ENCODE data around the gene CARD11.
"Not testable (repeated sequence)": the region's sequence is repeated elsewhere in the genome, so short reads cannot be mapped to it uniquely, and the experiment has no call there.

The CARD11 gene

DNA sequence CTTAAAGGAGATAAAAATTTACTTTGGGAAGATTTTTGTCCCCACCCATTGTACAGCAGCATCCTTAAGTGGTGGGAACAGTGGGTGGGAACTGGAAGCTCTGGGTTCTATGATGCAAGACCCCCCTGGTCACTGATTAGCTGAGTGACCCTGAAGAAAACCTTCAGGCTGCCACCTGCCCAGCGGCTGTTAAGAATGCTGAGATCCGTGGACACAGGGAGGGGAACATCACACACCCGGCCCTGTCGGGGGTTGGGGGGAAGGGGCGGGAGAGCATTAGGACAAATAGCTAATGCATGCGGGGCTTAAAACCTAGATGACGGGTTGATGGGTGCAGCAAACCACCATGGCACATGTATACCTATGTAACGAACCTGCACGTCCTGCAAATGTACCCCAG lies 14.5 kb downstream of the CARD11 start:
- TF ChIP-seq, protein P1, sequence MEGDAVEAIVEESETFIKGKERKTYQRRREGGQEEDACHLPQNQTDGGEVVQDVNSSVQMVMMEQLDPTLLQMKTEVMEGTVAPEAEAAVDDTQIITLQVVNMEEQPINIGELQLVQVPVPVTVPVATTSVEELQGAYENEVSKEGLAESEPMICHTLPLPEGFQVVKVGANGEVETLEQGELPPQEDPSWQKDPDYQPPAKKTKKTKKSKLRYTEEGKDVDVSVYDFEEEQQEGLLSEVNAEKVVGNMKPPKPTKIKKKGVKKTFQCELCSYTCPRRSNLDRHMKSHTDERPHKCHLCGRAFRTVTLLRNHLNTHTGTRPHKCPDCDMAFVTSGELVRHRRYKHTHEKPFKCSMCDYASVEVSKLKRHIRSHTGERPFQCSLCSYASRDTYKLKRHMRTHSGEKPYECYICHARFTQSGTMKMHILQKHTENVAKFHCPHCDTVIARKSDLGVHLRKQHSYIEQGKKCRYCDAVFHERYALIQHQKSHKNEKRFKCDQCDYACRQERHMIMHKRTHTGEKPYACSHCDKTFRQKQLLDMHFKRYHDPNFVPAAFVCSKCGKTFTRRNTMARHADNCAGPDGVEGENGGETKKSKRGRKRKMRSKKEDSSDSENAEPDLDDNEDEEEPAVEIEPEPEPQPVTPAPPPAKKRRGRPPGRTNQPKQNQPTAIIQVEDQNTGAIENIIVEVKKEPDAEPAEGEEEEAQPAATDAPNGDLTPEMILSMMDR (conservative IDR thresholded peaks at IDR 0.05): no peak
- TF ChIP-seq ZFX (IDR thresholded peaks at IDR 0.05): no peak
- H3K27ac ChIP-seq: no peak overlapping the region

DNA sequence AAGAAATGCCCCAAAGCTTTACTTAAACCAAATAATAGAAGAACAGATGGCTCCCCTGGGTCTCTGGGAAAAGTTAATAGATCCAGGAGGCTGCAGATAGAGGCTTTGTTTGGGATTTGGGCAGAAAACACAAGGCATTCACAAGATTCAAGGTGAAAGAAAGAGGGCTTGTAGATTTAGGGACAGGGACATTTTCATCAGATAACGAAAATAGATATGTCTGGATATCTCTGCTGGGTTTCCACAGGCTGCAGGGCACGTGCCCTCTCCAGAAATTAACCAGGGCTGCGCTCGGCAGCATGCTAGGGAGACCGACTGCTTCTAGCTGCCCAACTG lies 14.9 kb downstream of the CARD11 start:
- TF ChIP-seq, protein P1 (conservative IDR thresholded peaks at IDR 0.05): no peak
- no peak for TF ChIP-seq ZFX (IDR thresholded peaks at IDR 0.05)
- no peak overlapping the region for H3K27ac ChIP-seq

DNA sequence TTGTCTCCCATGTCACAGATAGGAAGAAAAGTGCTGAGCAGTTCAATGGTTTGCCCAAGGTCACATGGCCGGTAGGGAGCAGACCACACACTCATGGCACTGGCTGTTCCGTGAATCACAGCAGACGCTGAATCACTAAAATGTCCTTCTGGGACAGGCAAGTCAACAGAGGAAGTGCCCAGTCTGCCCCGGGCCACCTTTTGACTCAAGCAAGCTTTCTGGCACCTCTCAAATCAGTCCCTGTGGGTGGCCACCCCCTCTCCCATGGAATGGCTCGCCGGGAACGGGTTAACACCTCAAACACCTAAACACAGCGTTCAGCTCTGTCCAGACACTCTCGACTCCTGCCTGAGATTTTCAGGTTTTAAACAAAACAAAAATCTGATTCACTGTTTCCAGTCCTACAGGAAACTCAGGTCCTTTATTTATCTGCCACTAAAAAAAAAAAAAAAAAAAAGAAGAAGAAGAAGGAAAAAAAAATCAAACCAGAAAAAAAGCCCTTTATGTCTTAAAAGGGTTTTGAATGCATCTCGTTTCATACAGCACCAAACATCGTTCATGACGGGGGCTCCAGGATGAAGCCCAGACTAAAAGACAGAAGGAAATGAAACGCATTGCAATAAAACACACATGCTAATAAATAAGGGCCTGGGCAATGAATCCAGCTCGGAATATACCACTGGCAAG lies 15.5 kb downstream of the CARD11 start:
- H3K27ac ChIP-seq: peak overlapping the region; percentile 22; the same call in 1 of the 2 replicates

DNA sequence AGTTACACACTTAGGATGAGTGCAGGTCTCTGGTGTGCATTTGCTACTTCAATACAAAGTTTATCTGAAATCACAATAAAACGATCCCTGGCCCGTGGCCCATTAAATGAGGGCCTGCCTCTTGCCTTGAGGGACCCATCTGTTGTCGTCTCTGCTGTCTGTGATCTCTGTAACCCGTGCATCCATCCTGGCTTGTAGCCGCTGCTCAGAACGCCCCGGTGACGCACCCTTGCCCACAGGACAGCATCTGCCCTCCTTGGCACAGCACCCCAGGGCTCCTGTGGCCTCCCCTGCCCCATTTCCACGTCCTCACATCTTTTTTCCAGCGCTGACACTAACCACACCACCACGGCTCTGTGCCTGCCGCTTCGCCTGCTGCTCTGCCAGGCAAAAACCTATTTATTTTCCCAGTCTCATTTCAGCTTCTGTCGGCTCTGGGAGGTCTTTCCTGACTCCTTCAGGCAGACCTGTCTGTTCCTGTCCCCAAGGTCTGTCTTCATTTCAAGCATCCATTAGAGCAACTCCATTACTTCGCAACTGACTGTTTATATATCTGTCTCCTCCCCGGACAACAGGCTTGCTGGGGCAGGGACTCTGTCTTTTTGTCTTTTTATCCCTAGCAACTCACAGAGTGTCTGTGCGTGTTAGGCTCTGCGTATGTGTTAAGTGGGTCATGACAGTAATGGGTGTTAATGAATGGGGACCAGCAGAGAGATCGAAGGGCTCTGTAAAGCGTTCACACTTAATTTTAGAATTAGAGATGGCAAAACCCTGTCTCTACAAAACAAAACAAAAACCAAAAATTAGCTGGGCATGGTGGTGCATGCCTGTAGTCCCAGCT lies 16.4 kb downstream of the CARD11 start:
- TF ChIP-seq ZFX (IDR thresholded peaks at IDR 0.05): no peak
- no peak overlapping the region for H3K27ac ChIP-seq

More for the DNA sequence above, 15.5 kb downstream of the CARD11 start:
- TF ChIP-seq, protein P1 (conservative IDR thresholded peaks at IDR 0.05): no peak
- TF ChIP-seq ZFX (IDR thresholded peaks at IDR 0.05): no peak

DNA sequence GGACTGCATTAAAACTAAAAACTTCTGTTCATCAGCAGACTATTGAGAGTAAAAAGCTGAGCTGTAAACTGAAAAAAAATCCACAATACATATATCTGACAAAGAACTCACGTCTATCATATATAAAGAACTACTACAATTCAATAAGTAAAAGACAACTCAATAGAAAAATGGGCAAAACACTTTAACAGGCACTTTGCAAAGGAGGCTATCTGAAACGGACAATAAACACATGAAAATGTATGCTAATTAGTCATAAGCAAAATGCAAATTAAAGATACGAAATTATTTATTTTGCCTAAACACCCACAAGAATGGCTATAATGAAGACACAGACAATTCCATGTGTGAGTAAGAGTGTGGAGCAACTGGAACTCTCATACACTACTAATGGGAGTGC lies 18.1 kb downstream of the CARD11 start:
- TF ChIP-seq, protein P1 (conservative IDR thresholded peaks at IDR 0.05): no peak
- TF ChIP-seq ZFX (IDR thresholded peaks at IDR 0.05): no peak
- H3K27ac ChIP-seq: no peak overlapping the region

DNA sequence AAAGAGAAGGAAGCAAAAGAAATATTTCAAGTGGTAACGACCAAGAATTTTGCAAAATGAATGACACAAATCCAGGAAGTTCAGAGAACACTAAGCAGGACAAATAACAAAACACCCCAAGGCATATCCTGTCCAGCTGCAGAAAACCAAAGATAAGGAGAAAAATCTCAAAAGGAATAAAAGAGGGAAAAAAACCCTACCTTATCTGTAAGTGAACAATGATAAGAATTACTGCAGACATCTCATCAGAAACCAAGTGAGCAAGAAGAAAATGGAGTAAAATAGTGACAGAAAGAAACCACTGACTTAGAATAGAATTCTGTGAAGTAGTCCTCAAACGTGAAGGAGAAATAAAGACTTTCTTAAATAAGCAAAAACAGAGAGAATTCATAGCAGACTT lies 21.8 kb downstream of the CARD11 start:
- TF ChIP-seq ZFX (IDR thresholded peaks at IDR 0.05): no peak
- TF ChIP-seq, protein P1 (conservative IDR thresholded peaks at IDR 0.05): no peak
- no peak overlapping the region for H3K27ac ChIP-seq

DNA sequence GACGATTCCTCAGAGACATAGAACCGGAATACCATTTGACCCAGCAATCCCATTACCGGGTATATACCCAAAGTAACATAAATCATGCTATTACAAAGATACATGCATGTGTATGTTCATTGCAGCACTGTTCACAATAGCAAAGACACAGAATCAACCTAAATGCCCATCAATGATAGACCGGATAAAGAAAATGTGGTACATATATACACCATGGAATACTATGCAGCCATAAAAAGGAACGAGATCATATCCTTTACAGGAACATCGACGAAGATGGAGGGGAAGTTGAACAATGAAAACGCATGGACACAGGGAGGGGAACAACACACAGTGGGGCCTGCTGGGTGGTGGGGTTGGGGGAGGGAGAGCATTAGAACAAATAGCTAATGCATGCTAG lies 22.4 kb downstream of the CARD11 start:
- not testable (repeated sequence) for H3K27ac ChIP-seq

DNA sequence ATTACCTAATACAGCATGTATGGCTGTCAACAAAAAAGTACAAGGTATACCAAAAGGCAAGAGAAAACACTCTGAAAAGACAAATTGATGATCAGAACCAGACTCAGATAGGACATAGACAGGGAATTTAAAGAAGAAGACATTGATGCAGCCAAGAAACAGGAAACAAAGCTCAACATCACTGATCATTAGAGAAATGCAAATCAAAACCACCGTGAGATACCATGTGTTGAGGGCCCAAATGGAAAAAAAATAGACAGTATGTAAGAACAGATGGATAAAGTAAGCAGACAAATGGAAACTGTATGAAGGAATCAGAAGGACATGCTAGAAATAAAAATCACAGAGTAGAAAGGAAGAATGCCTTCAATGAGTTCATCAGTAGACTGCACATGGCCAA lies 23.3 kb downstream of the CARD11 start:
- H3K27ac ChIP-seq: no peak overlapping the region
- TF ChIP-seq, protein P1 (conservative IDR thresholded peaks at IDR 0.05): no peak
- no peak for TF ChIP-seq ZFX (IDR thresholded peaks at IDR 0.05)
